Measurements from ENCODE around the gene PSME3IP1. TPM values are rescaled to one million over a fixed set of nuclear protein-coding genes. Genes with fewer than 3 reads are reported as not detected.

PSME3IP1 gene
- total RNA-seq, 4 donors from 2014 or later: 38.8 to 68.9 (median 64.9) TPM

GRCh38 chr16:57223057-57223456 is 37.2 kb upstream of the PSME3IP1 start:
- intact Hi-C loops (cut with DNase I; ENCODE audit: low total_unique reads): no loop called here
- no peak for TF ChIP-seq CTCF (IDR thresholded peaks at IDR 0.05)
- no peak for TF ChIP-seq POLR2A (IDR thresholded peaks at IDR 0.05)
- DNase-seq (ENCODE audit: low spot score in 2 of 2): no peak
- H3K4me3 ChIP-seq (ENCODE audit: low read depth, poor library complexity, severe bottlenecking): no peak overlapping the region
- 88 to 100% methylated on average over 1 of the region's 1 CpG for WGBS, 2 donors

DNA sequence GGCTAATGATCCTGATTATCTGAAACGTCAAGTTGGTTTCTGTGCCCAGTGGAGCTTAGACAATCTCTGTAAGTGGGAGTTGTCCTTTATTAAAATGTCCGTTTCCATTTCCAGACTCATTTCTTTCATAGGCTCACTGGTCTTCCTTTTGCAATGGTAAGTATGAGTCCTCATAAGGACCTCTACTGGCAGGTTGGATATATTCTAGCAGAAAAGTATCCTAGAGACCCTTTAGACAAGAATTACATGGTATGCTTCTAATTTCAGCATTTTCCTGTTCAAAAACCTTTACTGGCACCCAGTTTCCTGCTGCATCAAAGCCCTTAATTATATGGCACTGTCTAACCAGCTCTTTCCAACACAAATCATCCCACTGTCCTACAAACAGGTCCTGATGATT is 31.1 kb upstream of the PSME3IP1 start:
- no peak for DNase-seq (ENCODE audit: low spot score in 2 of 2)
- H3K4me3 ChIP-seq (ENCODE audit: low read depth, poor library complexity, severe bottlenecking): no peak overlapping the region
- TF ChIP-seq POLR2A (IDR thresholded peaks at IDR 0.05) (no peak), CTCF (IDR thresholded peaks at IDR 0.05) (no peak)
- intact Hi-C loops (cut with DNase I; ENCODE audit: low total_unique reads): no loop called here
- 83 to 86% methylated on average over 2 of the region's 2 CpGs for WGBS, 2 donors

GRCh38 chr16:57213462-57213861 is 27.6 kb upstream of the PSME3IP1 start:
- intact Hi-C loops (cut with DNase I; ENCODE audit: low total_unique reads): no loop called here
- no peak overlapping the region for H3K4me3 ChIP-seq (ENCODE audit: low read depth, poor library complexity, severe bottlenecking)
- TF ChIP-seq CTCF (IDR thresholded peaks at IDR 0.05): no peak
- TF ChIP-seq POLR2A (IDR thresholded peaks at IDR 0.05): no peak
- WGBS, 2 donors: 45 to 67% methylated on average over 1 of the region's 1 CpG
- no peak for DNase-seq (ENCODE audit: low spot score in 2 of 2)

GRCh38 chr16:57209780-57210179 is 23.9 kb upstream of the PSME3IP1 start:
- no peak for TF ChIP-seq CTCF (IDR thresholded peaks at IDR 0.05)
- TF ChIP-seq POLR2A (IDR thresholded peaks at IDR 0.05): no peak
- H3K4me3 ChIP-seq (ENCODE audit: low read depth, poor library complexity, severe bottlenecking): no peak overlapping the region
- no peak for DNase-seq (ENCODE audit: low spot score in 2 of 2)
- intact Hi-C loops (cut with DNase I; ENCODE audit: low total_unique reads): no loop called here
- WGBS, 2 donors: 96 to 97% methylated on average over 5 of the region's 5 CpGs

DNA sequence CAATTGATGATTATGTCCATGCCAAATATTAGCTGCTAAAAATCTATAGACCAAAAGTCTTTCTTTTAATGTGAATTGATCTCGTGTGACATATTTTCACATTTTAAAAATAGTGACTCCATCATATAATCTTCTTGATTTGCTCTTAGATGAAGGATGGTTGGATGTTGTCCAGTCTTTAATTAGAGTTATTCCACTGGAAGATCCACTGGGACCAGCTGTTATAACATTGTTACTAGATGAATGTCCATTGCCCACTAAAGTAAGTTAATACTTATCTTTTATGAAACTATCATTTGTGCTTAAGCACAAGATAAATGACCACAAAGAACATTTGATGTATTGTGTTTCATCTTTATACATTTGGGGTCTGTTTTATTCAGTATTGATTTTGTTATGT is 23.1 kb upstream of the PSME3IP1 start:
- TF ChIP-seq CTCF (IDR thresholded peaks at IDR 0.05): no peak
- no peak for TF ChIP-seq POLR2A (IDR thresholded peaks at IDR 0.05)
- intact Hi-C loops (cut with DNase I; ENCODE audit: low total_unique reads): no loop called here
- WGBS, 2 donors: 93 to 97% methylated on average over 1 of the region's 1 CpG
- DNase-seq (ENCODE audit: low spot score in 2 of 2): no peak
- H3K4me3 ChIP-seq (ENCODE audit: low read depth, poor library complexity, severe bottlenecking): no peak overlapping the region

GRCh38 chr16:57204675-57205074 is 18.8 kb upstream of the PSME3IP1 start:
- intact Hi-C loops (cut with DNase I; ENCODE audit: low total_unique reads): no loop called here
- no peak overlapping the region for H3K4me3 ChIP-seq (ENCODE audit: low read depth, poor library complexity, severe bottlenecking)
- DNase-seq (ENCODE audit: low spot score in 2 of 2): no peak
- 92 to 95% methylated on average over 12 of the region's 12 CpGs for WGBS, 2 donors
- no peak for TF ChIP-seq POLR2A (IDR thresholded peaks at IDR 0.05)
- TF ChIP-seq CTCF (IDR thresholded peaks at IDR 0.05): no peak

Measured in lower leg skin (tissue), 4 donors.